Colon (tissue), 2 donors: ENCODE data around the gene DNAJC21.

Source experiments
- FAIRE-seq: peaks from 2 replicates; lab custom pipeline; 2012; peaks lifted over from hg19 to GRCh38; lab: Jason Lieb, UNC
- donor health status: control.
- donor health status: control.

Gene DNAJC21

GRCh38 chr5:34982823-34983222 is 53.5 kb downstream of the DNAJC21 start:
- no peak for FAIRE-seq

GRCh38 chr5:34986965-34987364 is 57.6 kb downstream of the DNAJC21 start:
- FAIRE-seq = no peak

GRCh38 chr5:34991486-34992238 is 62.3 kb downstream of the DNAJC21 start:
- FAIRE-seq = no peak

- no peak for FAIRE-seq
Measured at GRCh38 chr5:34993951-34994350, 64.6 kb downstream of the DNAJC21 start.

- no peak for FAIRE-seq
Measured at GRCh38 chr5:34996261-34996660, 66.9 kb downstream of the DNAJC21 start.

- no peak for FAIRE-seq
Measured at GRCh38 chr5:34998058-34998789, 68.9 kb downstream of the DNAJC21 start.

- FAIRE-seq = no peak
Measured at GRCh38 chr5:35001842-35002241, 72.5 kb downstream of the DNAJC21 start.

GRCh38 chr5:35002459-35002858 is 73.1 kb downstream of the DNAJC21 start:
- FAIRE-seq = no peak

GRCh38 chr5:35003018-35003957 is 73.9 kb downstream of the DNAJC21 start:
- FAIRE-seq = no peak

GRCh38 chr5:35004200-35004599 is 74.8 kb downstream of the DNAJC21 start:
- no peak for FAIRE-seq

- FAIRE-seq = no peak
Measured at GRCh38 chr5:35004771-35005170, 75.4 kb downstream of the DNAJC21 start.
